Mammary epithelial cell (primary cell): Measurements from ENCODE around the gene PARVB.

Source experiments
- EZH2 ChIP-seq: IDR thresholded peaks from 2 replicates; pipeline ENCODE4 v1.6.1; 2012; ENCODE audit warnings: low read length, inconsistent platforms, borderline replicate concordance
- TF ChIP-seq, protein P1 (sequence below), 2 donors: IDR thresholded peaks in 1 of 2; conservative IDR thresholded peaks in 1 of 2; 2 replicates each; pipeline ENCODE4 v1.5.1; 2011 to 2012; ENCODE audit warnings: inconsistent platforms in 2 of 2, low read length in 2 of 2, mild to moderate bottlenecking in 2 of 2, control low read depth in 1 of 2, low read depth in 1 of 2; ENCODE audit not compliant: insufficient read depth in 1 of 2; ENCODE audit errors: extremely low read depth in 1 of 2

DNA sequence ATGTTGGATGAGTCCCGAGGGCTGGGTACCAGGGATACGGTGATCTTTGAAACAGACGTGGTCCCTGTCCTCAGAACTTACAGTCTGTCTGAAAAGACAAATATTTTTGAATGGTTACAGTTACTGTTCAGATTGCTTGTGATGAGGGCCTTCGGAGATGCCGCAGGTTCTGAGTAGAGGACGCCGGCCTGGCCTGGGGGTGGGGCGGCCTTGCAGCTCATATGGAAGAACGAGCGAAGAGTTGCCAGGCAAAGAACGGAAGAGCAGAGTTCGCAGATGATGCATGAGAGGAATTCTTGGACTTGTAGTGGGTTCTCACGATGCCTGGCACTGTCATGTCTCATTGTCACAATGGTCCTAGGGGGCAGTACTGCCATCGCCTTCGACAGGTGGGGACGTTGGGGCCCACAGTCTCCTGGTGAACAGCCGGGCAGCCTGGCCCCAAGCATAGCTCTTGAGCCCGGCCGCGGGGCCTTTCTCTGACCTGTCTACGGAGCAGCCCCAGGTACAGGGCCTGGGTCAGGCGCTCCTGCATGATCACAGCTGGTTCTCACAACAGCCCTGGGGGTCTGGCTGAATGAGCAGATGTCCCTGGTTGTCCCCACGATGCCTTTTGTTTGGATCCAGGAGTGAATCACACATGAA, 95.7 kb downstream of the PARVB start:
- TF ChIP-seq, protein P1, sequence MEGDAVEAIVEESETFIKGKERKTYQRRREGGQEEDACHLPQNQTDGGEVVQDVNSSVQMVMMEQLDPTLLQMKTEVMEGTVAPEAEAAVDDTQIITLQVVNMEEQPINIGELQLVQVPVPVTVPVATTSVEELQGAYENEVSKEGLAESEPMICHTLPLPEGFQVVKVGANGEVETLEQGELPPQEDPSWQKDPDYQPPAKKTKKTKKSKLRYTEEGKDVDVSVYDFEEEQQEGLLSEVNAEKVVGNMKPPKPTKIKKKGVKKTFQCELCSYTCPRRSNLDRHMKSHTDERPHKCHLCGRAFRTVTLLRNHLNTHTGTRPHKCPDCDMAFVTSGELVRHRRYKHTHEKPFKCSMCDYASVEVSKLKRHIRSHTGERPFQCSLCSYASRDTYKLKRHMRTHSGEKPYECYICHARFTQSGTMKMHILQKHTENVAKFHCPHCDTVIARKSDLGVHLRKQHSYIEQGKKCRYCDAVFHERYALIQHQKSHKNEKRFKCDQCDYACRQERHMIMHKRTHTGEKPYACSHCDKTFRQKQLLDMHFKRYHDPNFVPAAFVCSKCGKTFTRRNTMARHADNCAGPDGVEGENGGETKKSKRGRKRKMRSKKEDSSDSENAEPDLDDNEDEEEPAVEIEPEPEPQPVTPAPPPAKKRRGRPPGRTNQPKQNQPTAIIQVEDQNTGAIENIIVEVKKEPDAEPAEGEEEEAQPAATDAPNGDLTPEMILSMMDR (conservative IDR thresholded peaks at IDR 0.05 in 1 of 2, IDR thresholded peaks at IDR 0.05 in 1 of 2; ENCODE audit: extremely low read depth in 1 of 2, insufficient read depth in 1 of 2, low read depth in 1 of 2, low read length in 2 of 2), result no peak
- no peak for TF ChIP-seq EZH2
